Ovary (tissue), 9 donors: ENCODE measurements around the gene IL9. TPM values are rescaled to one million over a fixed set of nuclear protein-coding genes. Genes with fewer than 3 reads are reported as not detected.
"Not testable (repeated sequence)": the region's sequence is repeated elsewhere in the genome, so short reads cannot be mapped to it uniquely, and the experiment has no call there.

Experiments used
- DNase-seq, 5 donors: peaks; one replicate each; pipeline ENCODE4 v3.0.0-alpha.2; 2019 to 2020
- H3K27ac ChIP-seq, 2 donors: fragments of 200-600 bp; one replicate each; pipeline versions ENCODE4 v1.5.1 to v1.8.0; 2019 to 2022
- H3K27me3 ChIP-seq: fragments of 200-600 bp; one replicate; pipeline ENCODE4 v1.8.0; 2022
- H3K36me3 ChIP-seq: fragments of 200-600 bp; sonication (generic); one replicate; pipeline ENCODE4 v1.5.1; 2019
- H3K4me1 ChIP-seq: one replicate; pipeline ENCODE4 v1.8.1; 2013; ENCODE audit warnings: mild to moderate bottlenecking, moderate library complexity; ENCODE audit not compliant: insufficient read depth
- H3K4me3 ChIP-seq: fragments of 200-600 bp; sonication (generic); one replicate; pipeline ENCODE4 v1.5.1; 2017
- H3K9me3 ChIP-seq, 2 donors: fragments of 200-600 bp in 1 of 2; sonication (generic) in 1 of 2; one replicate each; pipeline versions ENCODE4 v1.5.1 to v1.8.1; 2013 to 2019; ENCODE audit warnings: mild to moderate bottlenecking in 1 of 2, moderate library complexity in 1 of 2
- EP300 ChIP-seq: sonication (generic); formaldehyde crosslinking; IDR thresholded peaks from one replicate; pipeline ENCODE4 v1.6.1; 2017; ENCODE audit warnings: antibody characterized with exemption
- POLR2A ChIP-seq: fragments of 450-650 bp; IDR thresholded peaks from one replicate; pipeline ENCODE4 v1.6.1; 2017; ENCODE audit warnings: antibody characterized with exemption, mild to moderate bottlenecking, moderate library complexity
- WGBS, 3 donors: extraction: QIAGEN DNeasy Blood & Tissue Kit in 1 of 3; methylation state at CpG; one replicate each; pipeline versions ENCODE4 v1.1.5 to v1.1.7; 2013 to 2017; 5-methylcytosine and 5-hydroxymethylcytosine counted together
- intact Hi-C, 4 donors: fragments of 100-400 bp; cut with DNase I; formaldehyde crosslinking; loops; one replicate each; pipeline versions ENCODE4 v1.11.0 to v1.15.1; 2022 to 2023
- polyA plus RNA-seq, 2 donors: library from polyadenylated mRNA; stranded (reverse); fragments of 200-250 nt in 1 of 2; fragments of 350-450 nt in 1 of 2; fragmentation: Illumina TruSeq in 1 of 2; extraction: RNeasy Lipid Tissue Mini Kit (QIAGEN cat#74804) in 1 of 2; gene quantifications; one replicate each; pipeline ENCODE4 v1.2.3, GENCODE V29; 2013 to 2014
- total RNA-seq, 7 donors: library from RNA; depleted of rRNA in 2 of 7; stranded (reverse); fragments of >200 nt in 2 of 7; fragmentation: NEBNext Ultra II Directional in 3 of 7; extraction: Animal tissue kit (Norgen Biotek cat#: 25700) in 3 of 7; gene quantifications; one replicate each; pipeline versions ENCODE4 v1.1.0 to v1.2.4, GENCODE V29; 2016 to 2023
- TF ChIP-seq, protein P1 (sequence below), 3 donors: fragments of 450-650 bp in 2 of 3; fragments of 200-600 bp in 1 of 3; IDR thresholded peaks; one replicate each; pipeline versions ENCODE4 v1.5.1 to v1.8.0; 2016 to 2022; ENCODE audit warnings: antibody characterized with exemption in 3 of 3, mild to moderate bottlenecking in 1 of 3
- donor health status: DM: no; HTN: no; CAD: no; lungs with moderate emphysema.
- donor health status: DM: no; HTN: no; CAD: no.
- donor health status: Bipolar disorder and iron deficiency.
- donor health status: DM: yes; HTN: yes; CAD: no.
- donor health status: DM: no; HTN: no; CAD: no.
- donor health status: DM: yes; HTN: yes; CAD: no.

IL9 gene
- total and polyA plus RNA-seq, 9 donors = not detected

DNA sequence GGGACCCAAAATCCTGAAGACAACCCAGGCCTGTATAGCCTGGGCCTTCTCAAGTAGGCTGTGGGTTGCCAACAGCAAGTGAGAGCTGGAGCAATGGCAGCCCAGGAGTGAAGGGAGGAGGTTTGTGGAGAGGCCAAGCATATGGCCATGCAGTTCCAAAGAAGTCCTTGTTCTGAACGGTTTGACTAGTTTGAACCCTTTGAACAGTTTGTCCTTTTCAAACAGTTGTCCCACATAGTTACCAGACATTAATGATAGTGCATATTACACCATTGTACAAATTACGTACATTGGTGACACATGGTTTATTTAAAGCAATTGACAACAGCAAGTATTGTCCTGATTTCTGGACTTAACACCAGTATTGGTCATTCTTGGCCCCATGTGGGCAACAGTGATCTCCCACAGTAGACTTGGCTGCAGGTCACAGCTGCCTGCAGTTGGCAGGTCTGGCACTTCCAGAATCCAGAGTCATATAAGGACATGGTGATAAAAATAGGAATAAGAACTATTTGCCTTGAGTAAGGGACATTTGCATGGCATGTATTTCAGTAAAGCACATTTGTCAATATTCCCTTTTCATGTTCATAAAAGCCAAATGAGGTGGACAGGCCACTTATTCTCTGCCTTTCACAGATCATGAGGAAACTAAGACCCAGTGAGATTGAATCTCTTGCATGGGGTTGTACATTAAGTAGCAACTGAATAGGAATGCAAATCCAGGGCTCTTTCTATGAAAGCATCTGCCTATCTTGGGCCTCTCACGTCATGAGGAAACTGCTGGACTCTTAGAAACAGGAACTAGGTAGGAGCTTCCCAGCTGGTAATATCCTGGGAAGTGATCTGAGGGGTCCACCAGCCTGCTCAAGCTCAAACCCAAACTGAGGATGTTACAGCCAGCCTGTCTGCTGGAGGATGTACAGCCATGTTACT, 30.9 kb downstream of the IL9 start:
- TF ChIP-seq POLR2A (no peak), EP300 (no peak)
- TF ChIP-seq, protein P1, sequence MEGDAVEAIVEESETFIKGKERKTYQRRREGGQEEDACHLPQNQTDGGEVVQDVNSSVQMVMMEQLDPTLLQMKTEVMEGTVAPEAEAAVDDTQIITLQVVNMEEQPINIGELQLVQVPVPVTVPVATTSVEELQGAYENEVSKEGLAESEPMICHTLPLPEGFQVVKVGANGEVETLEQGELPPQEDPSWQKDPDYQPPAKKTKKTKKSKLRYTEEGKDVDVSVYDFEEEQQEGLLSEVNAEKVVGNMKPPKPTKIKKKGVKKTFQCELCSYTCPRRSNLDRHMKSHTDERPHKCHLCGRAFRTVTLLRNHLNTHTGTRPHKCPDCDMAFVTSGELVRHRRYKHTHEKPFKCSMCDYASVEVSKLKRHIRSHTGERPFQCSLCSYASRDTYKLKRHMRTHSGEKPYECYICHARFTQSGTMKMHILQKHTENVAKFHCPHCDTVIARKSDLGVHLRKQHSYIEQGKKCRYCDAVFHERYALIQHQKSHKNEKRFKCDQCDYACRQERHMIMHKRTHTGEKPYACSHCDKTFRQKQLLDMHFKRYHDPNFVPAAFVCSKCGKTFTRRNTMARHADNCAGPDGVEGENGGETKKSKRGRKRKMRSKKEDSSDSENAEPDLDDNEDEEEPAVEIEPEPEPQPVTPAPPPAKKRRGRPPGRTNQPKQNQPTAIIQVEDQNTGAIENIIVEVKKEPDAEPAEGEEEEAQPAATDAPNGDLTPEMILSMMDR (IDR thresholded peaks at IDR 0.05) = no peak
- WGBS, 3 donors = 76 to 80% (median 77%) methylated on average over 3 of the region's 3 CpGs
- H3K36me3 ChIP-seq = no peaks in the 10 kb centered on the region
- DNase-seq = no peak
- H3K9me3 ChIP-seq = no peaks in the 10 kb centered on the region
- no peaks in the 10 kb centered on the region for H3K27me3 ChIP-seq
- intact Hi-C loops = no loop called here
- no peak overlapping the region for H3K27ac ChIP-seq
- no peaks in the 10 kb centered on the region for H3K4me1 ChIP-seq
- H3K4me3 ChIP-seq = no peak overlapping the region

DNA sequence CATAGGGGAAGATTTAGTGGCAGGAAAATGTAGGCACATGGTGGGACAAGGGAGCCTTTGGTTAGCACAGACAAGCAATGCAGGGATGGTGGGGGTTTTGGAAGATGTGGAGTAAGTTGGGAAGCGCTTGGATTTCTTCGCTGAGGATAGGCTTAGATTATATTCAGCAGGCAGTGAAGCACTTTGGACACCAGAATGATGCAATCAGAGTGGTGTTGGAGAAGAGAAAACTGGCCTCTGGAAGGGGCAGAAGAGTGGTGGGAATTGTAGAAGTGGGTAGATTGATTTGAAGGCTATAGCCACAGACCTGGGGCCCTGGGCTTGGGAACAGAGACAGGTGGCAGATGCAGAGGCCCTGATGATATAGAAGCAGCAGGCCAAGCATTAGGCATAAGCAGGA, 32.9 kb downstream of the IL9 start:
- Histone ChIP-seq H3K4me1 (no peaks in the 10 kb centered on the region), H3K4me3 (no peak overlapping the region), H3K36me3 (no peaks in the 10 kb centered on the region), H3K9me3 (no peaks in the 10 kb centered on the region), H3K27me3 (no peaks in the 10 kb centered on the region), H3K27ac (no peak overlapping the region)
- DNase-seq = no peak
- 96 to 99% (median 98%) methylated on average over 2 of the region's 2 CpGs for WGBS, 3 donors
- TF ChIP-seq POLR2A (no peak), EP300 (no peak)
- TF ChIP-seq, protein P1 (IDR thresholded peaks at IDR 0.05) = no peak
- intact Hi-C loops = no loop called here

DNA sequence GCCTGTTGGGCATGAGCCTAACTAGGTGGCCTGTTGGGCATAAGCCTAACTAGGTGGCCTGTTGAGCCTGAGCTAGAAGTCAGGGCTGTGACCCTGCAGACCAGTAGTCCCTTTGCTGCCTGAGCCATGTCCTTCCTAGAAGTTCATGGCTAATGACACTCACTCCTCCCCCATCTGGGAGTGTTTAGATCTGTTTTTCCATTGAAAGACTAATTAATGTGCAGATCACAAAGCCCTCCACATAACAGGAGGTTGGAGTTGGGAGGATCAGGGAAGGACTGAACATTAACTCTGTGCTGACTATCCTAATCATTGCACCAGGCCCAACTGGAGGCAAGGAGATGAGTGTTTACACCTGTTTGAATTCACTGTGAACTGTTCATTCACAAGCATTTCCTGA, 33.6 kb downstream of the IL9 start:
- Histone ChIP-seq H3K4me3 (no peak overlapping the region), H3K9me3 (no peaks in the 10 kb centered on the region), H3K4me1 (no peaks in the 10 kb centered on the region), H3K27ac (no peak overlapping the region), H3K27me3 (no peaks in the 10 kb centered on the region), H3K36me3 (no peaks in the 10 kb centered on the region)
- no peak for DNase-seq
- TF ChIP-seq POLR2A = no peak
- intact Hi-C loops = no loop called here

DNA sequence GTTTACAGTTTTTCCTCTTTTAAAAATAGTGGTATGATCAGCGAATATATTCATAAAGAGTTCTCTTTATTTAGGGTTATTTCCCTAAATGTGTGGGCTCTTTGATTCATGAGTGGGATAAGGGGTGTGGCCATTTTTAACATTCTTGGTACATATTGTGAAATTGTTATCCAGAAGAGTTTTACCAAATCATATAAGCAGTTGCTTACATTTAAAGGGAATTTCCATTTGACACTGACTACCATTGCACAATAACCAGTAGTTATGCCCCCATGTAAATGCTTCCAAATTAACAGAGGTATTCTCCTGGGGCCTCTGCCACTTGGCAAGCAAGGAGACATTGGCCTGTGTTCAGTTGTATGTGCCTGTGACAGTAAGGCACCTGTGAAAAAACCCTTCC, 34.0 kb downstream of the IL9 start:
- Histone ChIP-seq H3K27ac (no peak overlapping the region), H3K9me3 (no peaks in the 10 kb centered on the region), H3K4me3 (no peak overlapping the region), H3K27me3 (no peaks in the 10 kb centered on the region), H3K36me3 (no peaks in the 10 kb centered on the region), H3K4me1 (no peaks in the 10 kb centered on the region)
- TF ChIP-seq POLR2A (no peak), EP300 (no peak)
- TF ChIP-seq, protein P1 (IDR thresholded peaks at IDR 0.05) = no peak
- no peak for DNase-seq
- WGBS, 3 donors = 85 to 90% (median 90%) methylated on average over 1 of the region's 1 CpG
- intact Hi-C loops = no loop called here

DNA sequence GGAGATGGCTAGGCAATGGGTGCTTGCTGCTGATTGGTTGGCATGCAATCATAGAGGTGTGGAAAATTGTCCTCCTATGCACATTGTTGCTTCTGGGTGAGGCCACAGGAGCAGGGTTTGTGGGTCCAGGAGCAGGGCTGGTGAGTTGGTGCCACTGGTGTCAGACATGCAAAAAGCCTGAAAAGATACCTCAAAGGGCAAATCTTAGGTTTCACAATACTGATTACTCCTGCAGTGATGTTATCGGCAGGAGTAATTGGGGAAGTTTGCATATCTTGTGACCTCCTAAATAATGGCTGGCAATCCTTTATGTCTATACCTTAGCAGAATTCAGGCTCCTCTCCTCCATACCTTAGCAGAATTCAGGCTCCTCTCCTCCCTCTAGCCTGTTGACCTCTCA, 36.0 kb downstream of the IL9 start:
- intact Hi-C loops = no loop called here
- Histone ChIP-seq H3K4me3 (no peak overlapping the region), H3K4me1 (no peaks in the 10 kb centered on the region), H3K9me3 (no peaks in the 10 kb centered on the region), H3K36me3 (no peaks in the 10 kb centered on the region), H3K27me3 (no peaks in the 10 kb centered on the region), H3K27ac (no peak overlapping the region)
- TF ChIP-seq POLR2A = no peak
- TF ChIP-seq, protein P1 (IDR thresholded peaks at IDR 0.05) = no peak
- TF ChIP-seq EP300 = no peak
- DNase-seq = no peak
- 52 to 66% (median 58%) methylated on average over 1 of the region's 1 CpG for WGBS, 3 donors

DNA sequence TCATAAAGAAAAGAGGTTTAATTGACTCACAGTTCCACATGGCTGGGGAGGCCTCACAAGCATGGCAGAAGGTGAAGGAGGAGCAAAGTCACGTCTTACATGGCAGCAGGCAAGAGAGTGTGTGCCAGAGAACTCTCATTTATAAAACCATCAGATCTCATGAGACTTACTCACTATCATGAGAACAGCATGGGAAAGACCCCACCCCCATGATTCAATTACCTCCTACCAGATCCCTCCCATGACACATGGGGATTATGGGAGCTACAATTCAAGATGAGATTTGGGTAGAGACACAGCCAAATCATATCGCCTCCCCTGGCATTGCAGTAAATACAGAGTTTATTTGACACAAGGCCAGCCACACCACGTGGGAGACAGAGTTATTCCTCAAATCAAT, 36.5 kb downstream of the IL9 start:
- H3K4me1 ChIP-seq, H3K4me3 ChIP-seq, H3K27ac ChIP-seq, H3K36me3 ChIP-seq, H3K27me3 ChIP-seq, DNase-seq, H3K9me3 ChIP-seq, intact Hi-C loops: not testable (repeated sequence)
- WGBS, 3 donors = 42 to 60% (median 54%) methylated on average over 3 of the region's 3 CpGs
